ENCODE results near the gene ZBTB8B.
A peak's percentile ranks its signal among the peaks of the same experiment; 100 is the strongest.
"Not testable (repeated sequence)": the region's sequence is repeated elsewhere in the genome, so short reads cannot be mapped to it uniquely, and the experiment has no call there.

The ZBTB8B gene

GRCh38 chr1:32448773-32449456 lies 16.0 kb upstream of the ZBTB8B start:
- no peak overlapping the region for H3K4me3 ChIP-seq (ENCODE audit: low read length)
- no peaks in the 10 kb centered on the region for H3K9me3 ChIP-seq (ENCODE audit: control insufficient read depth, low read length)
- no peaks in the 10 kb centered on the region for H3K27me3 ChIP-seq (ENCODE audit: control insufficient read depth, insufficient read depth, low read length)
- no peak overlapping the region for H3K9ac ChIP-seq (ENCODE audit: low read length)
- H3K4me1 ChIP-seq (ENCODE audit: control insufficient read depth, insufficient read depth, low read length) = no peaks in the 10 kb centered on the region
- no peaks in the 10 kb centered on the region for H3K36me3 ChIP-seq (ENCODE audit: control insufficient read depth, insufficient read depth, low read length)

- not testable (repeated sequence) for H3K27me3 ChIP-seq (ENCODE audit: control insufficient read depth, insufficient read depth, low read length)
Measured at GRCh38 chr1:32449457-32449831, 15.4 kb upstream of the ZBTB8B start.

GRCh38 chr1:32454726-32455125 lies 10.1 kb upstream of the ZBTB8B start:
- H3K4me3 ChIP-seq (ENCODE audit: low read length) = no peak overlapping the region
- no peaks in the 10 kb centered on the region for H3K4me1 ChIP-seq (ENCODE audit: control insufficient read depth, insufficient read depth, low read length)
- H3K9ac ChIP-seq (ENCODE audit: low read length) = no peak overlapping the region
- no peaks in the 10 kb centered on the region for H3K27me3 ChIP-seq (ENCODE audit: control insufficient read depth, insufficient read depth, low read length)
- no peaks in the 10 kb centered on the region for H3K36me3 ChIP-seq (ENCODE audit: control insufficient read depth, insufficient read depth, low read length)
- H3K9me3 ChIP-seq (ENCODE audit: control insufficient read depth, low read length) = no peaks in the 10 kb centered on the region

More at GRCh38 chr1:32449457-32449831, 15.4 kb upstream of the ZBTB8B start:
- not testable (repeated sequence) for H3K4me1 ChIP-seq (ENCODE audit: control insufficient read depth, insufficient read depth, low read length); H3K36me3 ChIP-seq (ENCODE audit: control insufficient read depth, insufficient read depth, low read length); H3K4me3 ChIP-seq (ENCODE audit: low read length); H3K9me3 ChIP-seq (ENCODE audit: control insufficient read depth, low read length); H3K9ac ChIP-seq (ENCODE audit: low read length)

- H3K4me1 ChIP-seq (ENCODE audit: control insufficient read depth, insufficient read depth, low read length) = no peaks in the 10 kb centered on the region
- no peak overlapping the region for H3K9ac ChIP-seq (ENCODE audit: low read length)
- no peaks in the 10 kb centered on the region for H3K27me3 ChIP-seq (ENCODE audit: control insufficient read depth, insufficient read depth, low read length)
- H3K9me3 ChIP-seq (ENCODE audit: control insufficient read depth, low read length) = no peaks in the 10 kb centered on the region
- no peak overlapping the region for H3K4me3 ChIP-seq (ENCODE audit: low read length)
- H3K36me3 ChIP-seq (ENCODE audit: control insufficient read depth, insufficient read depth, low read length) = no peaks in the 10 kb centered on the region
Measured at GRCh38 chr1:32455958-32456357, 8.9 kb upstream of the ZBTB8B start.

GRCh38 chr1:32458798-32459197 lies 6.1 kb upstream of the ZBTB8B start:
- not testable (repeated sequence) for H3K36me3 ChIP-seq (ENCODE audit: control insufficient read depth, insufficient read depth, low read length); H3K9me3 ChIP-seq (ENCODE audit: control insufficient read depth, low read length); H3K9ac ChIP-seq (ENCODE audit: low read length); H3K27me3 ChIP-seq (ENCODE audit: control insufficient read depth, insufficient read depth, low read length); H3K4me1 ChIP-seq (ENCODE audit: control insufficient read depth, insufficient read depth, low read length); H3K4me3 ChIP-seq (ENCODE audit: low read length)

- Histone ChIP-seq H3K27me3 (ENCODE audit: control insufficient read depth, insufficient read depth, low read length) (peaks cover 37% of the 10 kb centered on the region), H3K4me1 (ENCODE audit: control insufficient read depth, insufficient read depth, low read length) (peaks cover 16% of the 10 kb centered on the region)
- not testable (repeated sequence) for H3K4me3 ChIP-seq (ENCODE audit: low read length); H3K36me3 ChIP-seq (ENCODE audit: control insufficient read depth, insufficient read depth, low read length); H3K9ac ChIP-seq (ENCODE audit: low read length); H3K9me3 ChIP-seq (ENCODE audit: control insufficient read depth, low read length)
Measured at GRCh38 chr1:32462977-32463376, 1.9 kb upstream of the ZBTB8B start.

- peaks cover 16% of the 10 kb centered on the region for H3K4me1 ChIP-seq (ENCODE audit: control insufficient read depth, insufficient read depth, low read length)
- H3K36me3 ChIP-seq (ENCODE audit: control insufficient read depth, insufficient read depth, low read length) = no peaks in the 10 kb centered on the region
- no peaks in the 10 kb centered on the region for H3K9me3 ChIP-seq (ENCODE audit: control insufficient read depth, low read length)
- H3K4me3 ChIP-seq (ENCODE audit: low read length) = peak overlapping the region; percentile 42
- no peak overlapping the region for H3K9ac ChIP-seq (ENCODE audit: low read length)
- H3K27me3 ChIP-seq (ENCODE audit: control insufficient read depth, insufficient read depth, low read length) = peaks cover 37% of the 10 kb centered on the region
Measured at GRCh38 chr1:32464191-32464715, 619 bp upstream of the ZBTB8B start.

GRCh38 chr1:32465578-32465933 lies 684 bp downstream of the ZBTB8B start:
- Histone ChIP-seq H3K9me3 (ENCODE audit: control insufficient read depth, low read length) (no peaks in the 10 kb centered on the region), H3K36me3 (ENCODE audit: control insufficient read depth, insufficient read depth, low read length) (no peaks in the 10 kb centered on the region), H3K4me1 (ENCODE audit: control insufficient read depth, insufficient read depth, low read length) (peaks cover 16% of the 10 kb centered on the region), H3K27me3 (ENCODE audit: control insufficient read depth, insufficient read depth, low read length) (peaks cover 37% of the 10 kb centered on the region), H3K9ac (ENCODE audit: low read length) (no peak overlapping the region), H3K4me3 (ENCODE audit: low read length) (no peak overlapping the region)

GRCh38 chr1:32466761-32467160 lies 1.9 kb downstream of the ZBTB8B start:
- no peak overlapping the region for H3K4me3 ChIP-seq (ENCODE audit: low read length)
- no peaks in the 10 kb centered on the region for H3K9me3 ChIP-seq (ENCODE audit: control insufficient read depth, low read length)
- H3K9ac ChIP-seq (ENCODE audit: low read length) = no peak overlapping the region
- H3K36me3 ChIP-seq (ENCODE audit: control insufficient read depth, insufficient read depth, low read length) = no peaks in the 10 kb centered on the region
- peaks cover 40% of the 10 kb centered on the region for H3K27me3 ChIP-seq (ENCODE audit: control insufficient read depth, insufficient read depth, low read length)
- H3K4me1 ChIP-seq (ENCODE audit: control insufficient read depth, insufficient read depth, low read length) = peaks cover 16% of the 10 kb centered on the region

- Histone ChIP-seq H3K9ac (ENCODE audit: low read length) (no peak overlapping the region), H3K9me3 (ENCODE audit: control insufficient read depth, low read length) (no peaks in the 10 kb centered on the region), H3K27me3 (ENCODE audit: control insufficient read depth, insufficient read depth, low read length) (peaks cover 40% of the 10 kb centered on the region), H3K36me3 (ENCODE audit: control insufficient read depth, insufficient read depth, low read length) (no peaks in the 10 kb centered on the region), H3K4me3 (ENCODE audit: low read length) (no peak overlapping the region), H3K4me1 (ENCODE audit: control insufficient read depth, insufficient read depth, low read length) (peaks cover 16% of the 10 kb centered on the region)
Measured at GRCh38 chr1:32468791-32469190, 3.9 kb downstream of the ZBTB8B start.

GRCh38 chr1:32470431-32470830 lies 5.6 kb downstream of the ZBTB8B start:
- H3K9ac ChIP-seq (ENCODE audit: low read length) = no peak overlapping the region
- no peaks in the 10 kb centered on the region for H3K36me3 ChIP-seq (ENCODE audit: control insufficient read depth, insufficient read depth, low read length)
- H3K4me1 ChIP-seq (ENCODE audit: control insufficient read depth, insufficient read depth, low read length) = peaks cover 1% of the 10 kb centered on the region
- no peak overlapping the region for H3K4me3 ChIP-seq (ENCODE audit: low read length)
- H3K9me3 ChIP-seq (ENCODE audit: control insufficient read depth, low read length) = no peaks in the 10 kb centered on the region
- peaks cover 24% of the 10 kb centered on the region for H3K27me3 ChIP-seq (ENCODE audit: control insufficient read depth, insufficient read depth, low read length)

GRCh38 chr1:32470991-32471694 lies 6.3 kb downstream of the ZBTB8B start:
- Histone ChIP-seq H3K27me3 (ENCODE audit: control insufficient read depth, insufficient read depth, low read length) (peaks cover 17% of the 10 kb centered on the region), H3K9me3 (ENCODE audit: control insufficient read depth, low read length) (no peaks in the 10 kb centered on the region), H3K9ac (ENCODE audit: low read length) (no peak overlapping the region), H3K4me1 (ENCODE audit: control insufficient read depth, insufficient read depth, low read length) (no peaks in the 10 kb centered on the region), H3K4me3 (ENCODE audit: low read length) (no peak overlapping the region), H3K36me3 (ENCODE audit: control insufficient read depth, insufficient read depth, low read length) (no peaks in the 10 kb centered on the region)
